ENCODE results near the gene ACSS1. TPM values are rescaled to one million over a fixed set of nuclear protein-coding genes. Genes with fewer than 3 reads are reported as not detected.

The ACSS1 gene
- total RNA-seq, 2 experiments from 2014 or later: 44.4 TPM

DNA sequence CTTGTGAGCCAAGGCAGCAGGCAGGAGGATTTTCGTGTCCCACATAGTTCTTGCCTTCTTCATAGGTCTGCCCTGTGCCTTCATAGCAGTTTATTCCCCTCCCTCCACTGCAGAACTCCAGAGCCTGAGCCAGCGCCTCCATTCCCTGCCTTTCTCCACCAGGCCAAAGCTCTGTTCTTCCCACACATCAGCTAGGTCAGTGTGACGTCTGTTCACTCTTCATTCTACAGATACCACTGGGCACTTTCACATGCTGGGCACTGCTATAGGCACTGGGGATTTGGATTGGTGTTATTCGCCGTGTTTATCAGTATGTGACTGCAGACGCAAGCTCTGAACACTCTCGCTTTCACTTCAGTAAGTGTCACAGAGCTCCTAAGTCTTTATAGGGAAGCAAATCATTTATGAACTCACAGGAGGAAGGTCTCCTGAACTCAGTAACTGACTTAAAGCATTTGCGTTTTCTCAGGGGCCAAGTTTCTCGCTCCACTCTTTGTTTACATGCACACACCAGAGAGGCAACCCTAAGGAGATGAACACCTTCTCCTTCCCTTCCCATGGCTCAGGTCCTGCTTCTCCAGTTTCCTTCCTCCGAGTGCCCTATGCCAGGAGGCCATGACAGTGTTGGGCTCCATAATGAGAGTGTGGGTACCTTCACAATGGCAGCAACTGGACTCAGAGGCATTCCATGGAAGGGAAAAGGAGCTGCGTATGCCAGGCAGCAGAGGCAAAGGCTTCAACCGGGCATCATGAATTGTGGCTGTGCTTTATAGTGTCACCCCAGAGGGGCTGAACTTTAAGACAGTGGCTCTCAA lies 59.1 kb downstream of the ACSS1 start:
- Mint-ChIP-seq H3K36me3 (peaks cover 7% of the 10 kb centered on the region), H3K4me1 (peaks cover 6% of the 10 kb centered on the region), H3K9me3 (ENCODE audit: low read depth) (peaks cover 3% of the 10 kb centered on the region), H3K27ac (no peak overlapping the region), H3K4me3 (no peak overlapping the region), H3K27me3 (peaks cover 3% of the 10 kb centered on the region)
- ATAC-seq: no peak
- CTCF ChIA-PET: interaction anchor here (1.0 to 1.4 kb wide), 2 partner anchors 64 to 67 kb away, joined by 3 to 4 read pairs; no protein-coding TSS in a partner anchor
- DNase-seq: peak; percentile 35

DNA sequence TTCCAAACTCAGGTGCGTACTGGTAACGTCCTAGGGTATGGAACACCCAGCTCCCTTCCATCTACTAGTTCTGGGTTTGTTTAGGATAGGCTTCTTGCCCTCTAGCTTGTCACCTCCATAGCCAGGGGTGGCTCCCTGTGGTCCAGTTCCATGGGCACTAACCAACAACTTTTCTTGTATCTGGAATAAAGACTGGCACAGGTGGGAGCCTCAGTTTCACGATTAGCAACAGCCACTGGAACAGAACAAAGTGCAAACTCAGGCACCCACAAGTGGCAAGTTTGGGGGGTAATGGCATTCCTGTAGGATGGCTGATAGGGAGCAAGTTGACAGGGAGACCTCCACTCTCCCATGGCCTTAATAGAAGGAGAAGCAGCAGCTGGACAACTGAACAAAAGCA lies 59.8 kb downstream of the ACSS1 start:
- H3K27me3 Mint-ChIP-seq: peaks cover 3% of the 10 kb centered on the region
- H3K9me3 Mint-ChIP-seq (ENCODE audit: low read depth): peaks cover 3% of the 10 kb centered on the region
- CTCF ChIA-PET: interaction anchor here (0.7 to 1.0 kb wide), 3 partner anchors 64 to 67 kb away, joined by 3 read pairs; no protein-coding TSS in a partner anchor
- H3K4me3 Mint-ChIP-seq: no peak overlapping the region
- peaks cover 7% of the 10 kb centered on the region for H3K36me3 Mint-ChIP-seq
- ATAC-seq (no peak), DNase-seq (peak; percentile 37)
- no peak overlapping the region for H3K27ac Mint-ChIP-seq
- peaks cover 11% of the 10 kb centered on the region for H3K4me1 Mint-ChIP-seq

DNA sequence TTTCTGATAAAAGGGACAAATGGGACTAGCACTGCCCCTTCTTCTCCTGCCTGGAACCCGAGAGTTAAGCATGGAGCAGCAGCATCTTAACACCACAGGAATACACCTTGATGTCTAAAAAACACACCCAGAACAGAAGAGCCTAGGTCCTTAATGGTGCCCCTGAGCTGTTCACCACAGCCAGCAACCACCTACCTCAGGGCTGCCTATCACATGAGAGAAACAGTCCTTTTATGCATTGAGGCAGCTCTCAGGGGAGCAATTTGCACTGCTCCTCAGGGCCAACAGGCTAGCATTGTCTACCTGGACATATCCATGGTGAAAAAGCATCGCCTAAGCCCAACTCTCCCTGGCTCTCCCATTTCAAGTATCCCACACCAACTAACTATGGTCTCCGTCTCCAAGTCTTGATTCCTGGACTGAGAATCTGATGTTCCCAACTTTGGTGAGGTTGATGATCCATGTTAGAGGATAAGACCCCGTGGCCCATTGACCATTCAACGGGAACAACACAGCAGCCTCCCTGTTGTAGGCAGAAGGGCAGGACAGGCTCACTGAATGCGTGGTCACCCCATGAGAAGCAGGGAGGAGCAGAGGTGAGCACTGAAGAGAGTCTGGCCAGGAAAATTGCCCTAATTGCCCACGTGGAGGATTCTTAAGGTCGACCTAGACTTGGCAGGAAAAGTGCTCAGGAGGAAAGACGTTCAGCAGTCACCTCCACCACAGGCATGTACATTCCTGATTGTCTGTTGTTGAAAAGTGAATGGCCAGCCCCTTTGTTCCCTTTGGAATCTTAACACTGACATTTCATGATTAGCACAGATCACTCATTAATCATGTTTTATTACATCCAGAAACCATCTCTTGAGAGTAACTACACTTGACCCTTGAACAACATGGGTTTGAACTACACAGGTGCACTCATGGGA lies 61.2 kb downstream of the ACSS1 start:
- peaks cover 3% of the 10 kb centered on the region for H3K27me3 Mint-ChIP-seq
- CTCF ChIA-PET: interaction anchor here (1.9 to 5.5 kb wide), 3 partner anchors 37 to 402 kb away, joined by 7 to 128 read pairs (median 13); partner anchors contain the start of gene ACSS1
- ATAC-seq (no peak), DNase-seq (peak; percentile 31)
- H3K4me3 Mint-ChIP-seq: no peak overlapping the region
- peaks cover 11% of the 10 kb centered on the region for H3K4me1 Mint-ChIP-seq
- no peaks in the 10 kb centered on the region for H3K9me3 Mint-ChIP-seq (ENCODE audit: low read depth)
- peaks cover 2% of the 10 kb centered on the region for H3K36me3 Mint-ChIP-seq
- no peak overlapping the region for H3K27ac Mint-ChIP-seq

DNA sequence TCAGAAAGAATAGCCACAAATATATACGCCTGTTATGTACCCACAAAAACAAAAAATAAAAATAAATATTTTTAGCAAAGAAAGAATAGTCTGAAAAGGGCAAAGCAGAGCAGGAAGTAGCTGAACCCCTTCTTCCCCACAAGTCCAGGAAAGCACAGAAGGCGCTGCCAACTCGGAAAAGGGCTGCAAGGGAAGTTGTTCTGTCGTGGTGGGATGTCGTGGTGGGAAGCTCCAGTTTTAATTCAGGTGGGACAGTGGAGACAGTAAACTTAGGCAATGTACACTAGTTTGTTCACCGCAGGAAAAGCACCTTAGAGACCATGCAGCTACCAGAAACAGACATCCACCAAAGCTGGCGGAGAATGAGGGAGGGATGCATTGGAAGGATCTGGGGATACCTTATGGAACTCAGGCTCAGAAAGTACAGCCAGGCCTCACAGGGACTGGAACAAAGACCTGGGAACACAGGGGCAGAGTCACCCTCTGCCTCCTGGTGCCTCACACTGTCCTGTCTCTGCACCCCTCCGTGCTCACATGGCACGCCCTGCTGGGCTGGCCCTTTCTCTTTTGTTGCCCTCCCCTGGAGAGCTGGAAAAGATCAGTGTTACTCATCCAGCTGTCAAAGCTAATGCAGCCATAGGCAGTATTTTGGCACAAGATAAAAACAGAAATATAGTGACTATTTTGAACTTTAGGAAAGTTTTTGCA lies 62.0 kb downstream of the ACSS1 start:
- CTCF ChIA-PET: interaction anchor here (0.6 to 5.5 kb wide), 8 partner anchors 8 to 403 kb away, joined by 3 to 128 read pairs (median 4); partner anchors contain the start of gene ACSS1
- Mint-ChIP-seq H3K27me3 (peaks cover 3% of the 10 kb centered on the region), H3K36me3 (peaks cover 4% of the 10 kb centered on the region), H3K4me1 (peaks cover 19% of the 10 kb centered on the region), H3K4me3 (no peak overlapping the region), H3K27ac (no peak overlapping the region), H3K9me3 (ENCODE audit: low read depth) (no peaks in the 10 kb centered on the region)
- ATAC-seq: no peak
- peak; percentile 36 for DNase-seq

DNA sequence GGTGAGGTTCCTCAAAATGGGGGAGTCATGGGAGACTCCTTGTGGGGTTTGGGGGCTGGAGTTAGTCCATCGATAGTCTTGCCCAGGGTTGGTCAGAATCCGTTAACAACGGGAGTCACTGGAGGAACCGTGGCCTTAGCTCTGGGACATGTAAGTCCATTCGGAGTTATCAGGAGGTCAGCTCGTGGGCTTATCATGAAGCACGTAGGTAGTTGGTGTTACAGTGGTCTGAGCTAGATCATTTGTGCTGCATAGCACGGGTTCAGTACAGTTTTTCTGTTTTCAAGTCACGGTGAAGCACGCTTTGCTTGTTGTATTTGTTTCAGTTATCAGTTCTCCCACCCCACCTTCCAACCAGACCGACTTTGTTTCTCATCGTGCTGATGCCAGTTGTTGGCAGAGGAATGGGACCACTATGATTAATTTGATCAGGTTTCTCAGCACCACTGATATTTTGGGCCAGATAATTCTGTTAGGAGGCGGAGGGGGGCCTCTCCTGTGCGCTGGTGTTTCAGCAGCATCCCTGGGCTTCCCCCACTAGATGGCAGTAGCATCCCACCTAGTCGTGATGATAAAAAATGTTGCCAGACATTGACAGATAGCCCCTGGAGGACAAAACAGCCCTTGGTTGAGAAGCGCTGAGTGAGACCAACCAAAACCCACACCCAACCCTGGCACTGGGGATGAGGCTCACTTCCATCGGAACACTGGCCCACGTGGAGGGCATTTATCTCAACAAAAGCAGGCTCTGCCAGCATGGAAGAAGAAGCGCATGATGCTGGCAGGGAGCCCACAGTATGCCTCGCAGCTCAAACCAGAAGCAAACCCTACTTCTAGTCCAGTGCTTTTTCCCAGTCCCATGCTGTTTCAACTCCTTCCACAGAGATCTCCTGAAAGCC lies 63.2 kb downstream of the ACSS1 start:
- no peak overlapping the region for H3K27ac Mint-ChIP-seq
- H3K36me3 Mint-ChIP-seq: peaks cover 7% of the 10 kb centered on the region

DNA sequence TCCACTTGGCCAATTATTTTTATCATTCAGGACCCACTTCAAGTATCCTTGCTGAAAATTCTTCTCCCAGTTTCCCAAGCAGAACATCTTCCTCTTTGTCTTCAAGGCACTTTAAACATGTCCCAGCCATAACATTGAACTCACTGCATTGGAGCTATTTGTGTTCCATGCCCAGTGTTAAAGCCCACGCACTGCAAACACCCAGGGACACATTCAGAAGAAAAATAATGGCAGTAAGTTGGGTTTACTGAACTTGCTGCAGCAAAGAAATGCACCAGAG lies 63.8 kb downstream of the ACSS1 start:
- H3K27ac Mint-ChIP-seq: peak overlapping the region; percentile 43
- H3K36me3 Mint-ChIP-seq: peaks cover 10% of the 10 kb centered on the region
- H3K4me1 Mint-ChIP-seq: peaks cover 35% of the 10 kb centered on the region
- DNase-seq (no peak), ATAC-seq (no peak)
- no peaks in the 10 kb centered on the region for H3K9me3 Mint-ChIP-seq (ENCODE audit: low read depth)
- peaks cover 3% of the 10 kb centered on the region for H3K27me3 Mint-ChIP-seq
- H3K4me3 Mint-ChIP-seq: no peak overlapping the region
- CTCF ChIA-PET: interaction anchor here (0.8 to 5.5 kb wide), 17 partner anchors 10 to 431 kb away, joined by 3 to 128 read pairs (median 4); partner anchors contain the start of genes ACSS1, GINS1 and PYGB

More for the DNA sequence above, 63.2 kb downstream of the ACSS1 start:
- no peaks in the 10 kb centered on the region for H3K9me3 Mint-ChIP-seq (ENCODE audit: low read depth)
- H3K4me1 Mint-ChIP-seq: peaks cover 30% of the 10 kb centered on the region
- no peak overlapping the region for H3K4me3 Mint-ChIP-seq
- no peak for ATAC-seq
- H3K27me3 Mint-ChIP-seq: peaks cover 3% of the 10 kb centered on the region
- DNase-seq: peak; percentile 87
- CTCF ChIA-PET: interaction anchor here (0.8 to 5.5 kb wide), 22 partner anchors 10 to 431 kb away, joined by 3 to 128 read pairs (median 4); partner anchors contain the start of genes ACSS1, GINS1 and PYGB

DNA sequence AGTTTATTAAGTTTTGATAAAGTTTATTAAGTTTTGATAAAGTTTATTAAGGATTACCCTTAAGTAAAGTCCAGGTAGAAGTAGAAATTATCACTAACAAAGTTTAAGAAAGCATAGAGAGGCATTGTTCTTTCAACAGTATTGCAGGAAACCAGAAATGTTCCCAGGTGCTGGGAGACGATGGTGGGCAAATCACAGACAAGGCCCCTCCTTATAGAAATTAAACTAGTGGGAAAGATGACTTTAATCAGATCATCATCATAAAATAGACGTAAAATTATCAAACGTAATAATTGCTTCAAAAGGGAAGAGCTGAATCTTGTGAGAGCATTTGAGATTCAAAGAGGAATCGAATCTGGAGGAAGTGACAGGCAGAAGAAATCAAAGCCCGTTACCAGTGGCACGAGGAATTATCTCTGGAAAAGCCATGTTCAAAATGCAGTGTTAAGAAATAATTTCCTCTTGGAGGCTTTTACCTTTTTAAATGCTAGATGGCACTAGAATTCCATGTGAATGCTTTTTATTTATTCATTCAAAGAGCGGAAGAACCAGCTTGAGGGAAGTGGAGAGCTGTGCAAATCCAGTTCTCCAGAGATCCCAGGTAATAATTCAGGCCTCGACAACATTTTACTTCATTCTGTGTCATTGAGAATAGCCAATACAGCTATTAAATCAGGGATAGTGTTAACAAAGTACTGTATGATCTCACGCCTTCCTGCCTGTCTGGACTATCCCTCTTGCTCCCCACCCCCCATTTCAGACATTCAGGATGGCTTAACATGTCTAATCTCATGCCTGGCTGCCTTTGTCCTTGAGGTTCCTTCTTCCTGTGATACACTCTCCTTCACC lies 64.4 kb downstream of the ACSS1 start:
- peak overlapping the region; percentile 98 for H3K4me3 Mint-ChIP-seq
- CTCF ChIA-PET: interaction anchor here (0.7 to 5.5 kb wide), 18 partner anchors 10 to 432 kb away, joined by 3 to 128 read pairs (median 4); partner anchors contain the start of genes ACSS1, GINS1 and PYGB
- H3K4me1 Mint-ChIP-seq: peaks cover 41% of the 10 kb centered on the region
- ATAC-seq: no peak
- H3K27ac Mint-ChIP-seq: peak overlapping the region; percentile 93
- peaks cover 1% of the 10 kb centered on the region for H3K27me3 Mint-ChIP-seq
- H3K9me3 Mint-ChIP-seq (ENCODE audit: low read depth): no peaks in the 10 kb centered on the region
- peak; percentile 37 for DNase-seq
- peaks cover 14% of the 10 kb centered on the region for H3K36me3 Mint-ChIP-seq

DNA sequence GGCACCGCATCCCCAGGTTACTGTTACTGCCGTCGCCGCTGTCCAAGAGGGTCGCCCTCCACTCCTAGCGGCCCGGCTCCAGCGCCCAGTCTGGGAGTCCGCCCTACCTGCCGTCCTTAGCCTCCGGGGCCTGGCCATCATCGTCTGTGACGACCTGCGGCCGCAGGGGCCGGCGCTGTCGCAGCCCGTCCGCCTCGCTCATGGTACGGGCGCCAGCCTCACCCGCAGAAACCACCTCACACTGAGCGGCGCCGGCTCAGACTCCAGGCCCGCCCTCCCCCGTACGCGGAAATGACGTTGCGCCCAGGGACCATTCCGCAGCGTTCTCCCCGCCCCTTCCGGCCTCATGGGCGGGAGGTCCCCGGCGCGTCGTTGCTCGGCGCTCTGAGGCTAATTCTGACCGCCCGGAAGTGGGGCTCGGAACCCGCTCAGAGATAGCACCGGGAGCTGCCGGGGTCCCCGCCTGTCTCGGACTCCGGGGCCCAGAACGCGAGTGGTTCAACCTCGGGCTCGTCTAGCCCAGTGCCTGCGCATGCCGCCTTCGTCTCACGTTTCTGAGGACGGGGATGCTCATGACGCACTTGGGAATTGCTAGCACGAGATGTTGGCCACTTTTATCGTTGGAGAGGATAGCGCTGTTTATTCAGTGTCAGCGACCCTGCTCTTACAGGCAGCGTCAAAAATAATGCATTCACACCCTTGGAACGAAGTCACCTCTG lies 65.3 kb downstream of the ACSS1 start, which contains the start of gene APMAP:
TSS of gene APMAP (minus strand) at position 265 of the 719 bp plus-strand sequence. CDS start at position 202, 63 bp downstream.
- Mint-ChIP-seq H3K27me3 (no peaks in the 10 kb centered on the region), H3K4me1 (peaks cover 50% of the 10 kb centered on the region)
- peak; percentile 95 for ATAC-seq

DNA sequence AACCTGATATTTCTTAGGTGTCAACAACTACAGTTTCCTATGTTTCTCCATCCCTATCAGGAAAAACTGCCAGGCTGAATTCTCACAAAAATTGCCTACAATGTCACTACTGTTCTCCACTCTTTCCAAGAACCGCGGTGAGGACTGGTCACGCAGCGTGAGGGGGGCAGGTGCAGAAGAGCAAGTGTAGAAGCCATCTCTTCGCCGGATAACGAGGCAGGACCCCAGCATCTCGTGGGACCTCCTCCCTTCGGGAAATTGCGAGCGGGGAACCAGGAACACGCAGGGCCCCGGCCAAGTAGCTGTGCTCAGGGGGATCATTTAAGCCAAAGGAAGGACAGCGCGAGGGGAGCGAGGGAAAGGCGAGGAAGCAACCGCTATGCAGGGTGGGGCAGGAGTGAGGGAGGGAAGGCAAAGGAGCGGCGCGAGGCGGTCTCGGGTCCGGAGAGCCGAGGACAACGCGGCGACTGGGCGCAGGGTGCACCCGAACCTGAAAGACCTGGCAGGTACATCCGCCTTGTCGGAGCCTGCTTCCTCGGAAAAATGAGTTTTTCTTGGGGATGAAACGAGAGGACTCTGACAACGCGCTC lies 65.9 kb downstream of the ACSS1 start:
- ATAC-seq: peak; percentile 29
- Mint-ChIP-seq H3K4me1 (peaks cover 54% of the 10 kb centered on the region), H3K9me3 (ENCODE audit: low read depth) (no peaks in the 10 kb centered on the region), H3K4me3 (peak overlapping the region; percentile 98), H3K27me3 (no peaks in the 10 kb centered on the region), H3K36me3 (peaks cover 22% of the 10 kb centered on the region), H3K27ac (peak overlapping the region; percentile 93)
- no peak for DNase-seq
- CTCF ChIA-PET: interaction anchor here (0.9 to 5.5 kb wide), 3 partner anchors 60 to 304 kb away, joined by 3 to 128 read pairs (median 4); partner anchors contain the start of gene ACSS1

More for the DNA sequence above, 65.3 kb downstream of the ACSS1 start, which contains the start of gene APMAP:
- CTCF ChIA-PET: interaction anchor here (1.1 to 5.5 kb wide), 4 partner anchors 16 to 407 kb away, joined by 3 to 128 read pairs (median 8); partner anchors contain the start of gene ACSS1
- Mint-ChIP-seq H3K4me3 (peak within 1 kb of the TSS; percentile 98), H3K36me3 (peaks cover 18% of the 10 kb centered on the region), H3K27ac (peak within 1 kb of the TSS; percentile 93), H3K9me3 (ENCODE audit: low read depth) (no peaks in the 10 kb centered on the region)
- DNase-seq: peak; percentile 96

DNA sequence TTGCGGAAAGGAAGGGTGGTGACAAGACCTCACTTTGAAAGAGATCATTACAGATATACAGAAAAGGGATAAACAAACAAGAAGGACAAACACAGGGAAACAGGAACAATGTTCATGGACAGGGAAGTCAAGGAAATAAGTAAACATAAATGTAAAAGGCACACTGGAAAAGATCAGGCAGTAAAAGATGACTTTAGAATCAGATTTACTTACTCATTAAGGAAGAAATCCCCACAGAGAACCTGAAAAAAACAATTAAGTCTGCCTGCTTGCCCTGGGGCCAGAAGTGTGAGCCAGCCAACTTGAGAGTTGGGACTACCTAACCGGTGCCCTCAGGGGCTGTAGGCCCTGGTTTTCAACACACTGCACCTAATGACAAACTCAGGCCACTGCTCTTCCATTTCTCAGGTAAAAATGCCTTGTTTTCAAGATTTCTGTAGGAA lies 67.1 kb downstream of the ACSS1 start:
- CTCF ChIA-PET: no interaction called here

More for the DNA sequence above, 67.1 kb downstream of the ACSS1 start:
- H3K27ac Mint-ChIP-seq: peak overlapping the region; percentile 93
- peaks cover 65% of the 10 kb centered on the region for H3K4me1 Mint-ChIP-seq
- H3K36me3 Mint-ChIP-seq: peaks cover 24% of the 10 kb centered on the region
- peak; percentile 40 for DNase-seq
- H3K4me3 Mint-ChIP-seq: peak overlapping the region; percentile 98
- H3K27me3 Mint-ChIP-seq: no peaks in the 10 kb centered on the region
- no peak for ATAC-seq
- H3K9me3 Mint-ChIP-seq (ENCODE audit: low read depth): no peaks in the 10 kb centered on the region

Measured in activated CD8-positive, alpha-beta memory T cell treated with anti-CD3 and anti-CD28 coated beads, Interleukin-2, amount 10 ng/mL, durations not matched to agents 7 days and 5 days (primary cell).